HepG2 (cell line): ENCODE results near the gene TRMT2A. TPM values are rescaled to one million over a fixed set of nuclear protein-coding genes. Genes with fewer than 3 reads are reported as not detected.
A peak's percentile ranks its signal among the peaks of the same experiment; 100 is the strongest.

Source experiments
- BRF2 ChIP-seq: sonication (generic); formaldehyde crosslinking; IDR thresholded peaks from 2 replicates; pipeline ENCODE4 v1.8.1; 2022; ENCODE audit warnings: mild to moderate bottlenecking, missing genetic modification reagents
- CSRNP2 ChIP-seq: sonication (generic); formaldehyde crosslinking; conservative IDR thresholded peaks from 2 replicates; pipeline ENCODE4 v1.8.0; 2022; ENCODE audit warnings: low read depth, missing genetic modification reagents
- EED ChIP-seq: sonication (generic); formaldehyde crosslinking; IDR thresholded peaks from 2 replicates; pipeline ENCODE4 v1.5.0; 2020; ENCODE audit warnings: mild to moderate bottlenecking, missing genetic modification reagents
- KAT2B ChIP-seq: fragments of 150-350 bp; IDR thresholded peaks from 2 replicates; pipeline ENCODE4 v1.6.1; 2014; ENCODE audit warnings: low read depth, low read length, borderline replicate concordance
- KLF6 ChIP-seq: IDR thresholded peaks from 2 replicates; pipeline ENCODE4 v1.8.0; 2016; ENCODE audit warnings: missing biosample characterization, missing genetic modification reagents
- MYPOP ChIP-seq: sonication (generic); formaldehyde crosslinking; IDR thresholded peaks from 2 replicates; pipeline ENCODE4 v1.8.1; 2023; ENCODE audit warnings: mild to moderate bottlenecking, moderate library complexity, missing genetic modification reagents
- NFYB ChIP-seq: sonication (generic); formaldehyde crosslinking; IDR thresholded peaks from 2 replicates; pipeline ENCODE4 v1.4.0; 2020; ENCODE audit warnings: missing genetic modification reagents
- SALL1 ChIP-seq: sonication (generic); formaldehyde crosslinking; IDR thresholded peaks from 2 replicates; pipeline ENCODE4 v1.8.0; 2022; ENCODE audit warnings: mild to moderate bottlenecking, missing genetic modification reagents
- SUZ12 ChIP-seq: fragments of 150-350 bp; IDR thresholded peaks from 2 replicates; pipeline ENCODE4 v1.6.1; 2014; ENCODE audit warnings: low read depth, low read length
- ZBTB26 ChIP-seq: IDR thresholded peaks from 2 replicates; pipeline ENCODE4 v1.6.1; 2016; ENCODE audit warnings: missing compliant biosample characterization, missing genetic modification reagents, borderline replicate concordance
- ZNF33A ChIP-seq: sonication (generic); formaldehyde crosslinking; IDR thresholded peaks from 2 replicates; pipeline ENCODE4 v1.5.1; 2020; ENCODE audit warnings: missing genetic modification reagents, mild to moderate bottlenecking, moderate library complexity, borderline replicate concordance
- ZNF441 ChIP-seq: sonication (generic); formaldehyde crosslinking; IDR thresholded peaks from 2 replicates; pipeline ENCODE4 v1.7.0; 2021; ENCODE audit warnings: missing genetic modification reagents, borderline replicate concordance
- ZNF609 ChIP-seq: sonication (generic); formaldehyde crosslinking; IDR thresholded peaks from 2 replicates; pipeline ENCODE4 v1.4.0; 2020; ENCODE audit warnings: mild to moderate bottlenecking, missing genetic modification reagents, borderline replicate concordance
- ZNF678 ChIP-seq: sonication (generic); formaldehyde crosslinking; IDR thresholded peaks from 2 replicates; pipeline ENCODE4 v1.4.0; 2020; ENCODE audit warnings: mild to moderate bottlenecking, missing genetic modification reagents
- ZNF740 ChIP-seq: sonication (generic); formaldehyde crosslinking; IDR thresholded peaks from 2 replicates; pipeline ENCODE4 v1.4.0; 2020; ENCODE audit warnings: missing genetic modification reagents
- ZSCAN20 ChIP-seq: sonication (generic); formaldehyde crosslinking; IDR thresholded peaks from 2 replicates; pipeline ENCODE4 v1.4.0; 2020; ENCODE audit warnings: missing genetic modification reagents, mild to moderate bottlenecking, borderline replicate concordance
- ZSCAN25 ChIP-seq: sonication (generic); formaldehyde crosslinking; IDR thresholded peaks from 2 replicates; pipeline ENCODE4 v1.8.0; 2022; ENCODE audit warnings: mild to moderate bottlenecking, missing genetic modification reagents
- polyA plus RNA-seq, 8 experiments: library from polyadenylated mRNA; depleted of rRNA in 3 of 8; stranded (reverse) in 7 of 8; unstranded in 1 of 8; fragments of >200 nt; fragmentation: Illumina TruSeq in 4 of 8; extraction: Trizol in 4 of 8; gene quantifications; 2 replicates each; pipeline versions ENCODE4 v1.2.1 to v1.2.3, GENCODE V29; 2011 to 2016; ENCODE audit warnings: low read depth in 4 of 8, missing spikeins in 1 of 8, mixed read lengths in 1 of 8; ENCODE audit not compliant: insufficient read depth in 1 of 8
- total RNA-seq, 5 experiments: library from RNA; depleted of rRNA; stranded (reverse); fragments of >200 nt; fragmentation: Illumina TruSeq; extraction: Trizol; gene quantifications; 2 replicates each; pipeline ENCODE4 v1.2.3, GENCODE V29; 2016; ENCODE audit warnings: low read depth in 1 of 5

The TRMT2A gene
- total and polyA plus RNA-seq, 2 of the 13 experiments (the other 11 are each of a cell fraction or from before 2014, with no cell fraction given), result 24.0 to 30.3 TPM

GRCh38 chr22:20116951-20117632 lies at the start of gene TRMT2A (continued):
- TF ChIP-seq SALL1 (CRISPR knock-in tag) (peak; percentile 84), ZNF740 (CRISPR knock-in tag) (peak; percentile 30; the same call in 1 of the 2 replicates), EED (CRISPR knock-in tag) (peak; percentile 72), BRF2 (CRISPR knock-in tag) (peak; percentile 97), ZSCAN25 (CRISPR knock-in tag) (no peak), KLF6 (CRISPR knock-in tag) (no peak), NFYB (CRISPR knock-in tag) (peak; percentile 68), MYPOP (peak; percentile 76; the same call in 1 of the 2 replicates), ZBTB26 (0 out of 2 replicates have a peak, but pooled peaks have one; percentile 14), KAT2B (no peak), SUZ12 (peak; percentile 49), ZNF609 (CRISPR knock-in tag) (peak; percentile 16; the same call in 1 of the 2 replicates), ZSCAN20 (CRISPR knock-in tag) (no peak; the same call in 1 of the 2 replicates), ZNF441 (CRISPR knock-in tag) (peak; percentile 39; the same call in 1 of the 2 replicates), ZNF678 (CRISPR knock-in tag) (no peak), ZNF33A (CRISPR knock-in tag) (no peak), CSRNP2 (CRISPR knock-in tag) (no peak)
